GM12874 (cell line): ENCODE results near the gene LEMD2.

Source experiments
- TF ChIP-seq, protein P1 (sequence below): IDR thresholded peaks from 2 replicates; pipeline ENCODE4 v1.5.1; 2011; ENCODE audit warnings: low read depth, mild to moderate bottlenecking, control low read depth, low read length, moderate library complexity; ENCODE audit not compliant: insufficient read depth

Gene LEMD2

DNA sequence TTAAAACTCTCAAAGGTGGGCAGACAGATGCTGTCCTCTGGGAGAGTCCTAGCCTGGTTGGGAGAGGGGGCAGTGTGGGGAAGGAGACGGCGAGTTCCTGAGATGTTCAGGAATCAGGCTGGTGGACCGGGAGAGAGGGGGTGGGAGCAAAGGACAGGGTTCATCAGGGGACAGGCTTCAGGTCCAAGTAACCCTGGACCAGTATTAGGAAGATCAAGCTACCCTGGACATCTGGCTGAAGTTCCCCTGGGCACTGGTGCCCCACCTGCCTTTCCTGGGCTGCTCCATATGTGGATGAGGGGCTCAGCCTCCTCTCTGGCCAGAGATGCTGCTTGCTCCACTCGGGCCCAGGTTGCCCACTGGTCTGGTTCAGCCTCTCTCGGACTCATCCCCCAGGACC, 41.1 kb downstream of the LEMD2 start:
- TF ChIP-seq, protein P1, sequence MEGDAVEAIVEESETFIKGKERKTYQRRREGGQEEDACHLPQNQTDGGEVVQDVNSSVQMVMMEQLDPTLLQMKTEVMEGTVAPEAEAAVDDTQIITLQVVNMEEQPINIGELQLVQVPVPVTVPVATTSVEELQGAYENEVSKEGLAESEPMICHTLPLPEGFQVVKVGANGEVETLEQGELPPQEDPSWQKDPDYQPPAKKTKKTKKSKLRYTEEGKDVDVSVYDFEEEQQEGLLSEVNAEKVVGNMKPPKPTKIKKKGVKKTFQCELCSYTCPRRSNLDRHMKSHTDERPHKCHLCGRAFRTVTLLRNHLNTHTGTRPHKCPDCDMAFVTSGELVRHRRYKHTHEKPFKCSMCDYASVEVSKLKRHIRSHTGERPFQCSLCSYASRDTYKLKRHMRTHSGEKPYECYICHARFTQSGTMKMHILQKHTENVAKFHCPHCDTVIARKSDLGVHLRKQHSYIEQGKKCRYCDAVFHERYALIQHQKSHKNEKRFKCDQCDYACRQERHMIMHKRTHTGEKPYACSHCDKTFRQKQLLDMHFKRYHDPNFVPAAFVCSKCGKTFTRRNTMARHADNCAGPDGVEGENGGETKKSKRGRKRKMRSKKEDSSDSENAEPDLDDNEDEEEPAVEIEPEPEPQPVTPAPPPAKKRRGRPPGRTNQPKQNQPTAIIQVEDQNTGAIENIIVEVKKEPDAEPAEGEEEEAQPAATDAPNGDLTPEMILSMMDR, result no peak

DNA sequence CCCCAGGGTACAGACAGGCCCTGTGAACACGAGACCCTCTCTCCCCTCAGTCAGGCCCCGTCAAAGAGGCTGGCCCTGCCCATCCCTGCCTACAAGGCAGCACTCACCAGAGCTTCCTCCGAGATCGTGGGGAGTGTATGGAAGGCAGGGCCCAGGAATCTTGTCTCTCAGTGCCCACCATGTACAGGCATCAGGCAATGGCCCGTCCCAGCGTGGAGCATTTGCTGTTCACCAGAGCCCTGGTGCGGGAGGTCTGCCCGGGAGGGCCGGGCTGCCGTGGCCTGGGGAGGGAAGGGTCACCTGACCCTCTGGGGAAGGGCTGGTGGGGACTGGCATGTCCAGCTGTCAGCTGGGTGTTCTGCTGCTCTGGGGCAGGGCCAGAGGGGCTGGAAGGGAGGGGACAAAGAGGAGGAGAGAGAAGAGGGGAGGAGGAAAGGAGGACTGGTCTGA, 42.3 kb downstream of the LEMD2 start, which contains the start of gene IP6K3:
IP6K3 (minus strand) TSS at position 255 of the 450 bp plus-strand sequence. CDS start 11,429 bp downstream, outside the sequence.
- TF ChIP-seq, protein P1, result no peak

DNA sequence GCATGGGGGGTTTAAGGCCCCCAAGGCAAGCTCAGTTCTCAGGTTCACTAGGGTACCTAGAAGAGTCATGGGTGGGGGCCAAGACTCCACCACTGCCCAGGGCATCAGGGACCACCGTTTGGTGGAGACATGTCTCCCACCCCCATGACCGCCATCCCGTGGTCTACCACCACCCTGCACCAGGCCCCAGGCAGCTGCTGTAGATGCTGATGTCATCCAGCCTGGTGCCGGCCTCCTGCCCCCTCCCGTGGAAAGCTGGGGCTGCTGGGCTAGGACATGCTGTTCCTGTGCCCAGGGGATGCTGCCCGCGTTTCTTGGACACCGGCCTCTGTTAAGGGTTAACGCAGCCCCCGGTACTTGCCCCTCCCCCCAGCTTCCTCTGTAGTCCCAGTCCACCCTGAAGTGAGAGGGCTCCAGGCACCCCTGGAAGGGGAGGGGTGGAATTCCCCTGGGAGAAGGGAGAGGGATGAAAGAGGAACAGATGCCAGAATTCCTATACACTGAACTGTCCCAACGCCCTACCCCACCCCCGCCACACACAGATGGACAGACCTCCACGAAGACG, 42.8 kb downstream of the LEMD2 start:
- TF ChIP-seq, protein P1, result no peak

DNA sequence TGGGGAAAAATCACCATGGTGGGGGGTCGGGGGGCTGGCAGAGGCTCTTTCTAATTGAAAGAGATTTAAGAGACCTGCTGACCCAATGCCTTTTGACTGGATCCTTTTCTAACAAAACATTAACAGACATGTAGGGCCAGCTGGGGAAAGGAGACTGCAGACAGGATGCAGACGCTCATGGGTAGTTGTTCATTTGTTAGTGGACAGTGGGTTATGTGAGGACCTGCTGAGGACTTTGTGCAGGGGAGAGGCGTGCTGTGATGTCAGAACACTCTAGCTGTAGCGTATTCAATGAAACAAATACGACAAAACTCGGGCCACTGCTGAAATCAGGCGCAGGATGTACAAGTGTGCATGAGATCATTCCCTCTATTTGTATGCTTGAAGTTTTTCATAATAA, 43.4 kb downstream of the LEMD2 start:
- TF ChIP-seq, protein P1, result no peak

DNA sequence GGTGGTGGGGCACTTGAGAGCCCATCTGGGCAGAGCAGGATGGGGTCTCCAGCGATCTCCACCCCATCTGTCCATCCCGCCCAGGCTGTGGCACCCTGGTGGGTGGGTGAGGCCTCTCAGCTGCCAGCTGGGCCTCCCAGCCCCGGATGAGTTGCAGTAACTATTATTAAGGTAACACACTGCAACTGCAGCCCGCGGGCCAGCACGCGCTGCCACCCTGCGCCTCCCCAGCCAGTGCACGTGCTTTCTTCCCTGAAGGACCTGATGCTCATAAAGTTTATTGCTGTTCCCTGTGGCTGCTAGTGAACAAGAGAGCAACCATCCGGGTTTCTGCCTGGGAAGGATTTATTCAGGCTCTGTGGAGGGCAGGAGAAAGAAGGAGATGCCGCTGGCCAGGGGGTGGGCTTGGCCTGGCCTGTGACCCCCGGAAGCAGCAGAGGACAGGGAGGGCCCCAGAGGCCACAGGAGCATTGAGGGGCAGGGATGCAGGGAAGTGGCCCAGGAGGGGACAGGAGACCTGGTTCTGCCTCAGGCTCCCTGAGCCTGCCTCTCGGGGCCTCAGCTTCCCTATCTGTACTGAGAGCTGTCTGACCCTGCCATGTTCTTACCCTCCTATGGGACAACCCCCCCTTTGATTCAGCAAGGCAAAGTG, 43.9 kb downstream of the LEMD2 start:
- TF ChIP-seq, protein P1, result no peak

DNA sequence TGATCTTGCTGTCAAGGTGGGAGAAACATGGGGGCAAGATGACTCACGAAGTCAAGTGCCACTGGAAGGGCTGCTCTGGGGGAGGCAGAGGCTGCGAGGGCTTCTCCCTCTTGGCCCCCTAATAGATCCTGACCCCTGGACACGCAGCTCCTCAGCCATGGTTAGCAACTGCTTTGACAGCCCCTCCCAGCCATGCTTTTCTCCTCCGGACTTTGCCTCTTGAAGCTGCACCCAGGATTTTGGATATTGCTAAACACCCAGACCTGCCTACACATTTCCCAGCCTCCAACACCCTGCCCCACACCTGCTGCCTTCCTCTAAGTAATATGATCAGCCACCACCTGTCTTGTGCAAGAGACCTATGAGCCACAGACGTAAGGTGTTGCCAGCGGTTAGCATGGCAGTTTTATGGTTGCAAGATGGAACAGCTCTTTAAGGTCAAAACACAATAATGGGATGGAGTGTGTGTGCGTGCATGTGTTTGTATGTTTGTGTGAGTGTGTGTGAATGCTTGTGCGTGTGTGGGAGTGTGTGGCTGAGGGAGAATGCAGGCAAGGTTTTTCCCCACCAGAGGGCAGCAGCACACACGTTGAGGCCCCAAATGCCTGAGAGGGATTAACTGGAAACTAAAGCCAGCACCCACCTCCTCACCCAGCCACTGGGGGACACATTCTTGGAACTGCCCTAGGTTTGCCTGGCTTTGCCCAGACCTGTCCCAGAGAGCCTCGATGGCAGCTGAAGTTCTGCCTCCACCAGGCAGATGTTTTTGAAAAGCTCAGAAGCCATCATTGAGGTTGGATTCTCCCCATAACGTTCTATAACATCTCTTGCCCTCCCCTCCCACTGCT, 44.7 kb downstream of the LEMD2 start:
- TF ChIP-seq, protein P1, result peak; percentile 94

DNA sequence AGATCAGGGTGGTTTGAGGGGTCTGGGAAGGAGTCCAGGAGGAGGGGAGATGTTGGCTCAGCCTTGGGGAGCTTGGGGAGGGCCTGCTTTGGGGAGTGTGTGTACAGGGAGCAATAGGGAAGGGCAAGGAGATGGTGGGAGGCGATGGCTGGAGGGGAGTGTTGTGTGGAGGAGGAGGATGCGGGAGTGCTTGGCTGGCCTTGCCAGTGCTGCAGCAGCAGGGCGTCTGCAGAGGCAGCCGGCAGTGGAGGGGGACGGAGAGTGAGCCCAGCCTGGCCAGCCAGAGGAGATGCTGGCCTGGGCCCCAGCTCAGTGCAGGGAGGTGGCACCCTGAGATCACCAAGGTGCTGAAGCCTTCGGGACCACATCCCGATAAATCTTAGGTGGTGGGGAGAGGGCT, 46.1 kb downstream of the LEMD2 start:
- TF ChIP-seq, protein P1, result no peak
